ENCODE results near the gene ASF1B. TPM values are rescaled to one million over a fixed set of nuclear protein-coding genes. Genes with fewer than 3 reads are reported as not detected.

Gene ASF1B
- total RNA-seq, 1 experiment from 2014 or later = 38.4 TPM

DNA sequence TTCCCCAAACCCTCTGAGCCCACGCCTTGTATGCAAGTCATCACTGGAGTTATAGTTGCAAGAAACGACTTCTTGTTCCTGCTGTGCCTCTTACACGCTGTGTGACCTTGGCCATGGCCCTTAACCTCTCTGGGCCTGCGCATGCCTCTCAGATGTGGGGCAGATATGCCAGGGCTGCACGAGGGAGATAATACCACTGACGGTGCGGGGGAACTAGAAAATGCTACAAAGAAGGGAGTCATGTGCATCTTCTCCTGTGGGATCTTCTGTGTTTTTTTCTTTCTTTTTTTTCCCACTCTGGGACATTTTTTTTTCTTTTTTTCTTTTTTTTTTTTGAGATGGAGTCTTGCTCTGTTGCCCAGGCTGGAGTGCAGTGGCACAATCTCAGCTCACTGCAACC lies 41.5 kb downstream of the ASF1B start:
- H3K27ac Mint-ChIP-seq = 0 out of 2 replicates have a peak overlapping the region, but pooled peaks have one; percentile 45
- DNase-seq (ENCODE audit: low spot score) = no peak
- H3K4me3 Mint-ChIP-seq = no peak overlapping the region
- H3K4me1 Mint-ChIP-seq = peaks cover 9% of the 10 kb centered on the region
- peaks cover 13% of the 10 kb centered on the region for H3K9me3 Mint-ChIP-seq
- H3K27me3 Mint-ChIP-seq (ENCODE audit: low read depth) = peaks cover 22% of the 10 kb centered on the region
- ATAC-seq = no peak
- POLR2A ChIA-PET = no interaction called here
- CTCF ChIA-PET = interaction anchor here (1.7 to 2.2 kb wide), 2 partner anchors 20 to 42 kb away, joined by 6 to 19 read pairs; partner anchors contain the start of gene ASF1B
- peaks cover 12% of the 10 kb centered on the region for H3K36me3 Mint-ChIP-seq
- TF ChIP-seq GRHL2 (CRISPR knock-in tag; IDR thresholded peaks at IDR 0.05; ENCODE audit: insufficient replicate concordance, severe bottlenecking) (no peak), ZSCAN18 (CRISPR knock-in tag; IDR thresholded peaks at IDR 0.05) (no peak), ATF2 (CRISPR knock-in tag; IDR thresholded peaks at IDR 0.05; ENCODE audit: borderline replicate concordance, low read depth) (no peak), ZNF138 (CRISPR knock-in tag; conservative IDR thresholded peaks at IDR 0.05) (no peak), ZNF512 (CRISPR knock-in tag; IDR thresholded peaks at IDR 0.05; ENCODE audit: borderline replicate concordance) (no peak), OVOL2 (CRISPR knock-in tag; IDR thresholded peaks at IDR 0.05; ENCODE audit: borderline replicate concordance) (no peak), NFE2L1 (CRISPR knock-in tag; IDR thresholded peaks at IDR 0.05) (no peak), ZMAT4 (CRISPR knock-in tag; IDR thresholded peaks at IDR 0.05) (no peak), SMAD4 (CRISPR knock-in tag; IDR thresholded peaks at IDR 0.05) (no peak), ATF1 (CRISPR knock-in tag; IDR thresholded peaks at IDR 0.05) (no peak), TP53 (CRISPR knock-in tag; IDR thresholded peaks at IDR 0.05) (no peak), SOX15 (CRISPR knock-in tag; IDR thresholded peaks at IDR 0.05) (no peak), HMGA2 (CRISPR knock-in tag; IDR thresholded peaks at IDR 0.05) (no peak)
- TF ChIP-seq, protein P1, sequence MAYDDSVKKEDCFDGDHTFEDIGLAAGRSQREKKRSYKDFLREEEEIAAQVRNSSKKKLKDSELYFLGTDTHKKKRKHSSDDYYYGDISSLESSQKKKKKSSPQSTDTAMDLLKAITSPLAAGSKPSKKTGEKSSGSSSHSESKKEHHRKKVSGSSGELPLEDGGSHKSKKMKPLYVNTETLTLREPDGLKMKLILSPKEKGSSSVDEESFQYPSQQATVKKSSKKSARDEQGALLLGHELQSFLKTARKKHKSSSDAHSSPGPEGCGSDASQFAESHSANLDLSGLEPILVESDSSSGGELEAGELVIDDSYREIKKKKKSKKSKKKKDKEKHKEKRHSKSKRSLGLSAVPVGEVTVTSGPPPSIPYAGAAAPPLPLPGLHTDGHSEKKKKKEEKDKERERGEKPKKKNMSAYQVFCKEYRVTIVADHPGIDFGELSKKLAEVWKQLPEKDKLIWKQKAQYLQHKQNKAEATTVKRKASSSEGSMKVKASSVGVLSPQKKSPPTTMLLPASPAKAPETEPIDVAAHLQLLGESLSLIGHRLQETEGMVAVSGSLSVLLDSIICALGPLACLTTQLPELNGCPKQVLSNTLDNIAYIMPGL (CRISPR knock-in tag; IDR thresholded peaks at IDR 0.05) = no peak
- TF ChIP-seq, protein P2, sequence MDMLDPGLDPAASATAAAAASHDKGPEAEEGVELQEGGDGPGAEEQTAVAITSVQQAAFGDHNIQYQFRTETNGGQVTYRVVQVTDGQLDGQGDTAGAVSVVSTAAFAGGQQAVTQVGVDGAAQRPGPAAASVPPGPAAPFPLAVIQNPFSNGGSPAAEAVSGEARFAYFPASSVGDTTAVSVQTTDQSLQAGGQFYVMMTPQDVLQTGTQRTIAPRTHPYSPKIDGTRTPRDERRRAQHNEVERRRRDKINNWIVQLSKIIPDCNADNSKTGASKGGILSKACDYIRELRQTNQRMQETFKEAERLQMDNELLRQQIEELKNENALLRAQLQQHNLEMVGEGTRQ (CRISPR knock-in tag; IDR thresholded peaks at IDR 0.05) = no peak
- TF ChIP-seq, protein P3, sequence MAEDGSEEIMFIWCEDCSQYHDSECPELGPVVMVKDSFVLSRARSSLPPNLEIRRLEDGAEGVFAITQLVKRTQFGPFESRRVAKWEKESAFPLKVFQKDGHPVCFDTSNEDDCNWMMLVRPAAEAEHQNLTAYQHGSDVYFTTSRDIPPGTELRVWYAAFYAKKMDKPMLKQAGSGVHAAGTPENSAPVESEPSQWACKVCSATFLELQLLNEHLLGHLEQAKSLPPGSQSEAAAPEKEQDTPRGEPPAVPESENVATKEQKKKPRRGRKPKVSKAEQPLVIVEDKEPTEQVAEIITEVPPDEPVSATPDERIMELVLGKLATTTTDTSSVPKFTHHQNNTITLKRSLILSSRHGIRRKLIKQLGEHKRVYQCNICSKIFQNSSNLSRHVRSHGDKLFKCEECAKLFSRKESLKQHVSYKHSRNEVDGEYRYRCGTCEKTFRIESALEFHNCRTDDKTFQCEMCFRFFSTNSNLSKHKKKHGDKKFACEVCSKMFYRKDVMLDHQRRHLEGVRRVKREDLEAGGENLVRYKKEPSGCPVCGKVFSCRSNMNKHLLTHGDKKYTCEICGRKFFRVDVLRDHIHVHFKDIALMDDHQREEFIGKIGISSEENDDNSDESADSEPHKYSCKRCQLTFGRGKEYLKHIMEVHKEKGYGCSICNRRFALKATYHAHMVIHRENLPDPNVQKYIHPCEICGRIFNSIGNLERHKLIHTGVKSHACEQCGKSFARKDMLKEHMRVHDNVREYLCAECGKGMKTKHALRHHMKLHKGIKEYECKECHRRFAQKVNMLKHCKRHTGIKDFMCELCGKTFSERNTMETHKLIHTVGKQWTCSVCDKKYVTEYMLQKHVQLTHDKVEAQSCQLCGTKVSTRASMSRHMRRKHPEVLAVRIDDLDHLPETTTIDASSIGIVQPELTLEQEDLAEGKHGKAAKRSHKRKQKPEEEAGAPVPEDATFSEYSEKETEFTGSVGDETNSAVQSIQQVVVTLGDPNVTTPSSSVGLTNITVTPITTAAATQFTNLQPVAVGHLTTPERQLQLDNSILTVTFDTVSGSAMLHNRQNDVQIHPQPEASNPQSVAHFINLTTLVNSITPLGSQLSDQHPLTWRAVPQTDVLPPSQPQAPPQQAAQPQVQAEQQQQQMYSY (CRISPR knock-in tag; IDR thresholded peaks at IDR 0.05) = no peak
- TF ChIP-seq, protein P4, sequence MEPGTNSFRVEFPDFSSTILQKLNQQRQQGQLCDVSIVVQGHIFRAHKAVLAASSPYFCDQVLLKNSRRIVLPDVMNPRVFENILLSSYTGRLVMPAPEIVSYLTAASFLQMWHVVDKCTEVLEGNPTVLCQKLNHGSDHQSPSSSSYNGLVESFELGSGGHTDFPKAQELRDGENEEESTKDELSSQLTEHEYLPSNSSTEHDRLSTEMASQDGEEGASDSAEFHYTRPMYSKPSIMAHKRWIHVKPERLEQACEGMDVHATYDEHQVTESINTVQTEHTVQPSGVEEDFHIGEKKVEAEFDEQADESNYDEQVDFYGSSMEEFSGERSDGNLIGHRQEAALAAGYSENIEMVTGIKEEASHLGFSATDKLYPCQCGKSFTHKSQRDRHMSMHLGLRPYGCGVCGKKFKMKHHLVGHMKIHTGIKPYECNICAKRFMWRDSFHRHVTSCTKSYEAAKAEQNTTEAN (CRISPR knock-in tag; IDR thresholded peaks at IDR 0.05) = no peak

Data from WTC11 (cell line).